HG02610 (cell line): Measurements from ENCODE around the gene WDR31.
"Not testable (repeated sequence)": the region's sequence is repeated elsewhere in the genome, so short reads cannot be mapped to it uniquely, and the experiment has no call there.

Experiments used
- ATAC-seq: cut with Tn5 transposase; IDR thresholded peaks from one replicate; pipeline ENCODE4 v1.9.1; 2021; ENCODE audit warnings: mild to moderate bottlenecking, moderate library complexity; ENCODE audit not compliant: unreplicated experiment

The WDR31 gene

DNA sequence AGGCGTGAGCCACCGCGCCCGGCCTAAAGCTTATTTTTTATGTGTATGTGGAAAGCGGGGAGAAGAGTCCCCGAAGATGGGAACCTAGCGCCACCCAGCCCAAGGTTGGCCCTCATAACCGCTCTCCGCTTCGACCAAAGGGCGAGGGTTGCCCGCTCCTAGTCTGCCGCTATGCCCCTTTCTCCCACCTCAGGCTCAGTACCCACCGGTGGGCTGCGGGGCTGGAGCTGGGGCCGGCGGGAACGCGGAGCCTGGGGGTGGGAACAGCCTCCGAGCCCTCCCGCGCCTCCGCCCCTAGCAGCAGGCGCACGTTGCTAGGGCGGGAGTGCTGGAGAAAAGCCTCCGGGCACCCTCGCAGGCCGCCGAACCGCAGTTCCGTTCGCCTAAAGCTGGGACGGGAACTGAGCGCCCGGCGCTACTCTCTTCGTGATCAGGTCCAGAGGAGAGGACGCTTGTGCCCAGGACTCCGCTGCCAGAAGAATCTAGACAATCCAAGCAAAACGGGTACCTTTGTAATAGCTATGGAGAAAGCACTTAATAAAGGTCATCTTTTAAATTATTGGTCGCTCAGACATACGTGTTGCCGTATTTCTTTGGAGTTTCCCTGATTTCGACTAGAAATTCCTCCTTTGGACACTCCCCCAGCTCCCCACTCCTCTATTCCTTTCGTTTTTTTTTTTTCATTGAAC lies at the start of gene WDR31:
Gene WDR31, minus strand, starts transcription at position 265 of the 689 bp plus-strand sequence. CDS start 8,253 bp downstream, outside the sequence.
- ATAC-seq, result peak; percentile 99

DNA sequence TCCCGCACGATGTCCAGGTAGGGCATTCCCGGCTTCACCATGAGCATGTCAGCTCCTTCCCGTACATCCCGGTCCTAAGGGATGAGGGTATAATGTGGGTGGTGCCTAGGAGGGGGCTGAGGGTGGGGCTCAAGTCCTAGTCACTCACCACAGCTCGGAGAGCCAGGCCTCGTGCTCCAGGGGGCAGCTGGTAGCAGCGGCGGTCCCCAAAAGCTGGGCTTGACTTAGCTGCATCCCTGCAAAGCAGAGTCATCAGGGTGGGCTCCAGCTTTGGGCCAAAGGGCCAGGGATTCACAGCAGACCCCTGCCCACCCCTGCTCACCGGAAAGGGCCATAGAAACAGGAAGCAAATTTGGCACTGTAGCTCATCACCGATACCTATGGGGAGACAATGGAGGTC lies 49.4 kb upstream of the WDR31 start:
- ATAC-seq, result no peak

DNA sequence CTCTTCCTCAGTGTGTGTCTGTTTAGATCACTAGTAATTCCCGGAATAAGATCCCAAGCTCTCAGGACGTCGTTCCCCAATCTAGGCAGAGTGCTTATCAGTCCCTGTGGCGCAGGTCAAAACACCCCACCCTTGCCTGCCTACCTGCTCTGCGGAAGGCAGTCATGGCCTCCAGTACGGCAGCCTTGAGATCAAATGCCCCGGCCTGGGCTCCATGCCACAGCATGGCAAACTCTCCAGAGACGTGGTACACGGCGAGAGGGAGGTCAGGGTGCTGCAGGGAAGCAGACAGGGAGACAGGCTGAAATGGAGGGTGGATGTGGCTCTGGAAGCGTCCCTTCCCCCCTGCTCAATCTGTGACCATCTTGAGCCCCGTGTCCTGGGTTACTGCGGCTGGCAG lies 48.8 kb upstream of the WDR31 start:
- no peak for ATAC-seq

DNA sequence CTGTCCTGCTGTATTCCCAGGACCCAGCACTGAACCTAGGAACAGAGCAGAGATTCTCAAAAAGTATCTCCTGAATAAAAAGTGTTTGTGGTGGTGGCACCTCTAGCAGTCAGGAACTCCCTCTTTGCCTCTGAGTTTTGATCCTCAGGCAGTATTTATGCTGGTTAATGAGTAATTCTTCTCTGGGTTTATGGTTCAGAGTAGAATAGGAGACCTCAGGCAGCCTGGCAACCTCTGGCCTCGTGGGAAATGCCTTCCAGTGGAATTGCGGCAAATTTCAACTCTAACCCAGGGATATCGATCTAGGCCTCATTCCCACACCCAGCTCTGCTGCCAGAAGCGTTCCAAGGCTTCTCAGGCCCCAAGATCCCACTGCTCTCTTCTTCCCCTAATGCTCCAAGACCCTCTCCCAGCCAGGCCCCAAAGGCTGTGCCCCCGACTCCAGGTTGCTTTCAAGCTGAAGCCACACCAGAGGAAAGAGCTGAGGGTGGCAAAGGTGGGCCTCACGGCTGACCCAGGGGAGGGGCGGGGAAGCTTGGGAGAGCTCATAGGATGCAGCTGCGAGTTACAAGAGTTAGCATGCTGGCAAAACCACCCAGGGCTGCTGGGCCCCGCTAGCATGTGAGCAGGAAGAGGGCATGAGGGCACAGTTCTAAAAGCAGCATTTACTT lies 47.6 kb upstream of the WDR31 start:
- ATAC-seq, result no peak

DNA sequence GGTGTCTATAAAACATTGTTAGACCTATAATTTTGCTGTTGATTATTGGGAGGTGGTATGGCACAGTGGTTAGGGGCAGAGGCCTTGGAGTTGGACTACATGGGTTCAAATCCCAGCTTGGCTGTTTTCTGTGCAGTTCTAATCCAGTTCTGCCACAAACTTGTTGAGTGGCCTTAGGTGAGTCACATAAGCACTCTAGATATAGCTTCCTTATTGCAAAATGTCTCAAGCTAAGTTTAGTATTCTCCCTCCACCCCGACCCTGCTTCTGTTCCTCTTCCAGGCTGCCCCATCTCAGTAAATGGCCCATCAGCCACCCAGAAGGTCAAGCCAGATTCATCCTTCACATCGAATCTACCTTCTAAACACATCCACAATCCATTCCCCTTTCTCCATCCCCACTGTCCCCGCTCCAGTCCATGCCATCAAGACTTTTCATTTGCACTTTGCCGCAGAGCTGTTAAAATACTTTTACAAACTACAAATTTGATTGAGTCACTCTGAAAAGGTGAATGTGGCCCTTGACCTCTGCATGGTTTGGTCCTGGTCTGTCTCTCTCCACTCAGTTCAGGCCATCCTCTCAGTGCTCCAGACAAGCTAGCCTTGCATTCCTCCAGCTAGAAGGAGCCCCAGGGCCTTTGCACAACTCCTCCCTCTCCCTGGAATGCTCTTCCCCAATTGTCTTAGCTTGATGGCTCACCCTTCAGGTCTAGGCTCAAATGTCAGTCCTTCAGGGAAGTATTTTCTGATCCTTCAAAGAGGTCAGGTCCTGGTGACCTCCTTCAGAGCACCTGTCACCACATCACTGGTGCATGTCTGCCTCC lies 46.7 kb upstream of the WDR31 start:
- ATAC-seq, result no peak

DNA sequence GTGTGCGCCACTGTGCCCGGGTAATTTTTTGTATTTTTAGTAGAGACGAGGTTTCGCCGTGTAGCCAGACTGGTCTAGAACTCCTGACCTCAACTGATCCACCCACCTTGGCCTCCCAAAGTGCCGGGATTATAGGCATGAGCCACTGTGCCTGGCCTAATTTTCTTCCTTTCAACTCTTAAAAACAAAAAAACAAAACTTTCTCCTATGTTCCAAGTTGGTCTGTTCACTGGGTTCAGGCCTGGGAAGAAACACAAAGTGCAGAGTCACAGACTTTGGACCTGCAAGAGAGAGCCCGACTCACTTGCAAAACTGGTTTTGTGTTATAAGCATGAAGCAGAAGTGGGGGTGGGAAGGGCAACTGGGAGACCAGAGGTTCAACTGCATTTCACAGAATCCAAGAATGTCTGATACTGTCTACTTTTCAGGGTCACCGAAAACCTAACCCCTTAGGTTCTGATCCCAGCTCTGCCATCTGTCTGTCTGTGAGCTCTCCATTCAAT lies 41.9 kb upstream of the WDR31 start:
- no peak for ATAC-seq

DNA sequence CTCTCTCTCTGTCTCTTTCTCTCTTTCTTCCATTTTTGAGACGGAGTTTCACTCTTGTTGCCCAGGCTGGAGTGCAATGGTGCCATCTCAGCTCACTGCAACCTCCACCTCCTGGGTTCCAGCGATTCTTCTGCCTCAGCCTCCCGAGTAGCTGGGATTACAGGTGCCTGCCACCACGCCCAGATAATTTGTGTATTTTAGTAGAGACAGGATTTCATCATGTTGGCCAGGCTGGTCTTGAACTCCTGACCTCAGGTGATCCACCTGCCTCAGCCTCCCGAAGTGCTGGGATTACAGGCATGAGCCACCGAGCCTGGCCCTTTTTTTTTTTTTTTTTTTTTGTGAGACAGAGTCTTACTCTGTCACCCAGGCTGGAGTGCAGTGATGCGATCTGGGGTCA lies 41.4 kb upstream of the WDR31 start:
- not testable (repeated sequence) for ATAC-seq

DNA sequence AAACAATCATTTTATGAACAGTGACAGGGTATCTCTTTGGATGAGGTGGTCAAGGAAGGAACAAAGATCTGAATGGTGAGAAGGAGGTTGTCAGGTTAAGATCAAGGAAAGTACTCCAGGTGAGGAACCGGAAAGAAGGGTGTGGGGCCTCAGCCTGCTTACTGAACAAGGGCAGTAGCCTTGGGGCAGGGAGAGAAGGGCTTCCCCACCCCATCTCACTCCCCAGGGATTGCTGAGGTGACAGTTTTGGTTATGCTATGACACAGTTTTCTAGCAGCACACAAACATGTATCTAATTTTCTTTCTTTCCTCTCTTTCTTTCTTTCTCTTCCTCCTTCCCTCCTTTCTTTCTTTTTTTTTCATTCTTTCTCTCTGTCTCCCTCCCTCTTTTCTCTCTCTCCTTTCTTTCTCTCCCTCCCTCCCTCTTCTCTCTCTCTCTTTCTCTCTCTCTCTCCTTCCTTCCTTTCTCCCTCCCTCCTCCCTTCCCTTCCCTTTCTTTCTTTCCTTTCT lies 40.8 kb upstream of the WDR31 start:
- ATAC-seq, result peak; percentile 67

DNA sequence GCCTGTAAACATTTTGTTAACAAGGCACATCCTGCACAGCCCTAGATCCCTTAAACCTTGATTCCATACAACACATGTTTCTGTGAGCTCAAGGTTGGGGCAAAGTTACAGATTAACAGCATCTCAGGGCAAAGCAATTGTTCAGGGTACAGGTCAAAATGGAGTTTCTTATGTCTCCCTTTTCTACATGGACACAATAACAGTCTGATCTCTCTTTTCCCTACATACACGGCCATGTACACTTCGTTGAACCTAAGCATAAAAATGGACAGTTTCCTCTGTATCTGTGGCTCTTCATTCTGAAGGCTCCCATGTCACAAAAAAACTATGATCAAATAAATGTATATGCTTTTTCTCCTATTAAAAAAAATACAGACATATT lies 39.7 kb upstream of the WDR31 start:
- not testable (repeated sequence) for ATAC-seq

DNA sequence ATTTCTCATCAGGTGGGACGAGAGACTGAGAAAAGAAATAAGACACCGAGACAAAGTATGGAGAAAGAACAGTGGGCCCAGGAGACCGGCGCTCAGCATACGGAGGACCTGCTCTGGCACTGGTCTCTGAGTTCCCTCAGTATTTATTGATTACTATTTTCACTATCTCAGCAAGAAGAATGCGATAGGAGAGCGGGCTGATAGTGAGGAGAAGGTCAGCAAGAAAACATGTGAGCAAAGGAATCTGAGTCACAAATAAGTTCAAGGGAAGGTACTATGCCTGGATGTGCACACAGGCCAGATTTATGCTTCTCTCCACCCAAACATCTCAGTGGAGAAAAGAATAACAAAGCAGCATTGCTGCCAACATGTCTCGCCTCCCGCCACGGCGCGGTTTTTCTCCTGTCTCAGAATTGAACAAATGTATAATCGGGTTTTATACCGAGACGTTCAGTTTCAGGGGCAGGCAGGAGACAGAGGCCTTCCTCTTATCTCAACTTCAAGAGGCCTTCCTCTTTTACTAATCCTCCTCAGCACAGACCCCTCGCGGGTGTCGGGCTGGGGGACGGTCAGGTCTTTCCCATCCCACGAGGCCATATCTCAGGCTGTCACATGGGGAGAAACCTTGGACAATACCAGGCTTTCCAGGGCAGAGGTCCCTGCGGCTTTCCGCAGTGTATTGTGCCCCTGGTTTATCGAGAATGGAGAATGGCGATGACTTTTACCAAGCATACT lies 39.2 kb upstream of the WDR31 start:
- not testable (repeated sequence) for ATAC-seq

DNA sequence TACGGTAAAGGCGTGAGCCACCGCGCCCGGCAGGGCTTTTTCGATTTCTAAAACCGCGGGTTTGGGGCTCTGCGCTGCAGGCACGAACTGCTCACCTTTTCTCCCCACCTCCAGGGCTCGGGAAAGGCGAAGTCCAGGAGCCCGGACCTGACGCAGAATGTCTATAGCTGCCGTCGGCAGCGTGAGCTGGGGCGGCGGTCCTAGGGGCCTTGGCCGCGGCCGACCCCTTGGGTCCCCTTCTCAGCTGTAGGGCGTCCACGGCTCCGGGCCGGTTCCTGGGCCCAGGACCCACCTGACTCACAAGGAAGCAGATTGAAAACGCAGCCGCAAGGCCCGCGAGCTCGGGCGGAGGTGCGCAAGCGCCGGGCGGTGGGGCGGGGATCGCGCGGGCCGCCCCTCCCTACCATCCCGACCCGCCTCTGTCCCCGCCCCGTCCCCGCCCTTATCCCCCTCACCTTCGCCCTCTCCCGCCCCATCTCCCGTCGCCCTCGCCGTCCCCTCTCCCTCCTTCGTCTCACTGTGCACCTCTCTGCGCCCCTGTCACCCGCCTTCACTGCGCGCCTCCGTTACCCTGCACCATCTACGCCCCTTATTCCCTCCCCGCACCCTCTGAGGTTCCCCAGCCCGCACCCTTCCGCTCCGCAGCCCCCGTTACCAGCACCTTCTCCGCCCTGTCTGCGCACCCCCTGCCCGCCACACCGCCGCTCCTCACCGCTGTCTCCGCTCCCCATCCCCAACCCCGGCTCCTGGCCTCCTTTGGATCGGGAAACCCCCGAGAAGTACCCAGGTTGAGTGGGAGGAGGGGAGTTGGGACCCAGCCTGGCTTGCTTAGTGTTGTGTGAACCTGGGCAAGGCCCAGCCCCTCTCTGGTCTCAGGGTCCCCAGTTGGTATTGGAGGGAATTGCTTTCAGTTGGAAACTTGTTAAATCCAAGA lies 36.8 kb upstream of the WDR31 start, which contains the start of gene HDHD3:
Gene HDHD3, minus strand, starts transcription at position 353 of the 934 bp plus-strand sequence. CDS start 2,632 bp downstream, outside the sequence.
- ATAC-seq, result peak; percentile 83

DNA sequence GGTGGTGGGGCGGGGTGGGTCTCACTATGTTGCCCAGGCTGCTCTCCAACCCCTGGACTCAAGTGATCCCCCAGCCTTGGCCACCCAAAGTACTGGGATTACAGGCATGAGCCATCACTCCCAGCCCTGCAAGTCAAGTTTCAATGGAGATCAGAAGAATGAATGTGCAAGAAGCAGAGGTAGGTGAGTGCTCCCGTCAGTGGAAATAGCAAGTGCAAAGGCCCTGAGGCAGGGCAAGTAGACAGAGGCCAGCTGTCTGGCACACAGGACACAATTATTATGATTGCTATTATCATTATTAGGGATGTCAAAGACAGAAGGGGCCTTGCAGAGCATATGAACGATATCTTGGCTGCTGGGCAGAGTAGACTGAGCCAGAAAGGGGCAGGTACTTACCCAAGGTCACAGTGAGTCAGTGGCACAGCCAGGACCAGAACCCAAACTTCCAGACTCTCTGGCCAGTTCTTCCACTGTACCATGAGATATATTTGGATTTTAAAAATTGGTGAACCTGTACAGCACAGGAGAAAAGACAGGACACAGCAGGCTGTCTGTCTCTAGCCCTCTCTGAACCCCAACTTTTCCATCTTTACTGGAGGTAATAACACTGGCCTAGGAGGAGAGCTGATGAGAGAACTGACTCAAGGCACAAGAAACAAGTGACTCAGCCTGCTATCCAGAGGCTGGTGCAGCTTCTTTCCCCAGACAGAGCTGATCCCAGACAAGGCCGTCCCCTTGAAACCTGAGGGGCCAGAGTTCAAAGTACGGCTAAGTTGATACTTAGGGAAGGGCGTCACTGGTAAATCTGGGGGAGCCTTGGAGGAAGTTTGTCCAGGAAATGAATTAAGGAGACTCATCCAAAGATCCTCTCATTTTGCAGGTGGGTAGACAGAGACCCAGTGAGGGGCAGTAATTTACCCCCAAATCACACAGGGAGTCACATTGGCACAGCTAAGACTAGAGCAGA lies 35.3 kb upstream of the WDR31 start:
- no peak for ATAC-seq

DNA sequence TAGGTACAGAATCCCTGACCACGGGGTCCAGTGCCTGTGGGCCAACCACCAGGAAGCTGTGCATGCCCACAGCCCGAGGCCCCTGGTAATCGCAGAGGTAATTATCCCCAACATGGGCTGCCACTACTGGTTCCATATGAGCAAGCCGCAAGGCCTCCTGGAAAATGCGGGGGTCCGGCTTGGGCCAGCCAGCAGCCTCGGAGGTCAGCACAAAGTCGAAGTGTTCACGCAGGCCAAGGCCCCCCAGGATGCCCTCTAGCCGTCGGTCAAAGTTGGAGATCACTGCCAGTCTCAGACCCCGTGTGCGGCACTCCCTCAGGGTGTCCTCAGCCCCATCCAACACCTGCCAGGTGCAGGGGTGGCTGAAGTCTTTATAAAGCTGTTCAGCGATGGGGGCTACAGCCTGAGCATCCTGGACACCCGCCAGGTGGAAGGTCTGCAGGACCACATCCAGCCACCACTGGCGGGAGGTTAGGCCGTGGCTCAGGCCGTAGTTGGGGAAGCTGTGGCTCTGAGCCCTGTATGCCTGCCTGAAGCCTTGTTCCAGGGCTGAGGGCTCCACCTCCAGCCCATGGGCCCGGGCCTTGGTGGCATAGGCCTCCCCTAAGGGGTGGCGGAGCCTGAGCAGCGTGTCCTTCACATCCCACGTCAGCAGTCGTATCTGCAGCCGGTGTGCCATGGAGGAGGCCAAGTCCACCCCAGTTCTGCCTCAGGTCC lies 33.8 kb upstream of the WDR31 start:
- ATAC-seq, result no peak

DNA sequence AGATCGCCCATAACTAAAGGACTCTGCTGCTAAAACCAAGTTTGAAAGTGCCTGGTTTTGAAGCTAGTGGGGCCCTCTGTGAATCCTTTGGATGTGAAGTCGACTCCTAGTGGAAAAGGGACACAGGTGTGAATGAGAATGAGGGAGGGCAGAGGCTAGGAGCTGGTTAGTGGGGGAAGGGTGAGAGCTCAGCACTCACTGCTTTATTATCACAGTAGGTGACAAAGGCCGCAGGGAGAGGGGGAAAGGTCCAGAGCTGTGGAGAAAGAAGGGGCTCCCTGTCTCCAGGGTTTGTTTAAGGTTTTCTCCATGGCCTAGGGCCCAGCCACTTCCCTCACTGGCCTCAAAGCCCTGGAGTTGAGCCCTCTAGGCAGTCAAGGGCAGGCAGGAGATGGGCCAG lies 33.2 kb upstream of the WDR31 start:
- no peak for ATAC-seq

DNA sequence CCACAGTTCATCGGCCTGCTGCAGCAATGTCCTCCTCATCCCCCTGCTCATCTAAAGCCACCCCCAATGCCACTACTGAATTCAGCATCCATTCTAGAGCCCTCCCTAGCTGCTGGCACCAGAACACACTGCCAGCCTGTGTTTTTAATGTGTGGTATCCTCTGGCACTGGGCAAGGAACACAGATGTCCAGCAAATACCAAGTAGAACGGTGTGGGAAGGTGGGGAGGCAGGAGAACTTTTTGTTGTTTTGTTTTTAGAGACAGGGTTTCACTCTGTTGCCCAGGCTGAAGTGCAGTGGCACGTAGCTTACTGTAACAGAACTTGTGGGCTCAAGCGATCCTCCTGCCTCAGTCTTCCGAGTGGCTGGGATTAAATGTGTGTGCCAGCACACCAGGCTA lies 32.0 kb upstream of the WDR31 start:
- ATAC-seq, result no peak

DNA sequence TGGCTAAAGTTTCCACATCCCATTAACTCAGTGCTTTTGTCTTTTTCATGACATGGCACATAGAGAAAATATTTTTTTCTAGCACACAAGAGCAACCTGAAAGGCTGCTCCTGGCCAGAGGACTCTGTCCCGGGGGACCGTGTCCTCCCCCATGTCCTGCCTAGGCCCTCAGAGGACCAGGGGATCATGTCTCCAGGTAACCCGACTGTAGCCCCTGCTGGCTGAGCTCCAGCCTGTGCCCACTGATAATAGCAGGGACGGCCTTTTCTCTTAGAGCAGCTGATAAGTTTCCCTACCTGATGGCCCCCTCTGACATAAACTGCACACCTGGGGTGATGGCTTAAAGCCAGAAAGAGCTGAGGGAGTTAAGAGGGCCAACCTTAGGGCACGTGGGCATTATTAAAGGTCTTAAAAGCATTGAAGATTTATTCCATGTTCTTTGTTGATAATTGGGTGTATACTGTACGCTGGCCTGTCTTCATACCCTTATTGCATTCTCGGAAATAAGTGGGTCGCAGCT lies 30.8 kb upstream of the WDR31 start:
- ATAC-seq, result no peak

DNA sequence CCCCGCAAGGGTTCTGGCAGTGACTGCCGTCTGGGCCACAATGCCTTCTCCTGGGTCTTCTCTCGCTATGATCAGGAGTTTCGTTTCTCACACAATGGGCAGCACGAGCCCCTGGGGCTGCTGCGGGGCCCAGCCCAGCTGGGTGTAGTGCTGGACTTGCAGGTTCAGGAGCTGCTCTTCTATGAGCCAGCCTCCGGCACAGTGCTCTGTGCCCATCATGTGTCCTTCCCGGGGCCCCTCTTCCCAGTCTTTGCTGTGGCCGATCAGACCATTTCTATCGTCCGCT lies 29.7 kb upstream of the WDR31 start:
- no peak for ATAC-seq
